ENCODE data around the gene CCL7. TPM values are rescaled to one million over a fixed set of nuclear protein-coding genes. Genes with fewer than 3 reads are reported as not detected.
"Not testable (repeated sequence)": the region's sequence is repeated elsewhere in the genome, so short reads cannot be mapped to it uniquely, and the experiment has no call there.

CCL7 gene
- total and polyA plus RNA-seq, 3 donors from 2014 or later, result not detected

GRCh38 chr17:34226011-34226743 is 43.8 kb upstream of the CCL7 start:
- intact Hi-C loops (cut with DNase I; ENCODE audit: low total_unique reads), result no loop called here
- TF ChIP-seq POLR2A (IDR thresholded peaks at IDR 0.05) (no peak), CTCF (IDR thresholded peaks at IDR 0.05) (no peak)
- 84 to 91% methylated on average over 3 of the region's 3 CpGs for WGBS, 2 donors
- H3K4me1 ChIP-seq, result no peaks in the 10 kb centered on the region
- DNase-seq, result no peak
- H3K9me3 ChIP-seq, result no peaks in the 10 kb centered on the region
- no peaks in the 10 kb centered on the region for H3K36me3 ChIP-seq (ENCODE audit: low read depth, missing control alignments)
- H3K4me3 ChIP-seq, result no peak overlapping the region
- no peak overlapping the region for H3K27ac ChIP-seq
- no peaks in the 10 kb centered on the region for H3K27me3 ChIP-seq

- Histone ChIP-seq H3K27ac (no peak overlapping the region), H3K9me3 (no peaks in the 10 kb centered on the region)
- intact Hi-C loops (cut with DNase I; ENCODE audit: low total_unique reads), result no loop called here
Observed at GRCh38 chr17:34226744-34227034, 43.3 kb upstream of the CCL7 start.

GRCh38 chr17:34227293-34227692 is 42.7 kb upstream of the CCL7 start:
- H3K27ac ChIP-seq; DNase-seq; H3K36me3 ChIP-seq (ENCODE audit: low read depth, missing control alignments); H3K9me3 ChIP-seq; intact Hi-C loops (cut with DNase I; ENCODE audit: low total_unique reads); H3K27me3 ChIP-seq; H3K4me1 ChIP-seq; H3K4me3 ChIP-seq: not testable (repeated sequence)
- WGBS, 2 donors, result 94 to 96% methylated on average over 2 of the region's 2 CpGs

More at GRCh38 chr17:34226744-34227034, 43.3 kb upstream of the CCL7 start:
- TF ChIP-seq CTCF (IDR thresholded peaks at IDR 0.05) (no peak), POLR2A (IDR thresholded peaks at IDR 0.05) (no peak)
- H3K4me3 ChIP-seq, result no peak overlapping the region
- H3K36me3 ChIP-seq (ENCODE audit: low read depth, missing control alignments), result no peaks in the 10 kb centered on the region
- no peaks in the 10 kb centered on the region for H3K4me1 ChIP-seq
- H3K27me3 ChIP-seq, result no peaks in the 10 kb centered on the region
- no peak for DNase-seq

GRCh38 chr17:34227707-34228106 is 42.3 kb upstream of the CCL7 start:
- Histone ChIP-seq H3K9me3 (no peaks in the 10 kb centered on the region), H3K36me3 (ENCODE audit: low read depth, missing control alignments) (no peaks in the 10 kb centered on the region), H3K27ac (no peak overlapping the region), H3K4me1 (no peaks in the 10 kb centered on the region), H3K27me3 (no peaks in the 10 kb centered on the region), H3K4me3 (no peak overlapping the region)
- 81 to 93% methylated on average over 3 of the region's 3 CpGs for WGBS, 2 donors
- intact Hi-C loops (cut with DNase I; ENCODE audit: low total_unique reads), result no loop called here
- DNase-seq, result no peak
- TF ChIP-seq POLR2A (IDR thresholded peaks at IDR 0.05) (no peak), CTCF (IDR thresholded peaks at IDR 0.05) (no peak)

GRCh38 chr17:34228781-34229180 is 41.2 kb upstream of the CCL7 start:
- H3K4me3 ChIP-seq, result no peak overlapping the region
- DNase-seq, result no peak
- H3K9me3 ChIP-seq, result no peaks in the 10 kb centered on the region
- no peaks in the 10 kb centered on the region for H3K27me3 ChIP-seq
- intact Hi-C loops (cut with DNase I; ENCODE audit: low total_unique reads), result no loop called here
- no peak for TF ChIP-seq POLR2A (IDR thresholded peaks at IDR 0.05)
- no peaks in the 10 kb centered on the region for H3K36me3 ChIP-seq (ENCODE audit: low read depth, missing control alignments)
- H3K27ac ChIP-seq, result no peak overlapping the region
- no peaks in the 10 kb centered on the region for H3K4me1 ChIP-seq
- 91 to 95% methylated on average over 4 of the region's 4 CpGs for WGBS, 2 donors

- Histone ChIP-seq H3K27ac (no peak overlapping the region), H3K27me3 (no peaks in the 10 kb centered on the region), H3K4me3 (no peak overlapping the region), H3K36me3 (ENCODE audit: low read depth, missing control alignments) (no peaks in the 10 kb centered on the region), H3K4me1 (peaks cover 8% of the 10 kb centered on the region), H3K9me3 (no peaks in the 10 kb centered on the region)
- DNase-seq, result no peak
- intact Hi-C loops (cut with DNase I; ENCODE audit: low total_unique reads), result no loop called here
- TF ChIP-seq POLR2A (IDR thresholded peaks at IDR 0.05) (no peak), CTCF (IDR thresholded peaks at IDR 0.05) (no peak)
- WGBS, 2 donors, result 88 to 90% methylated on average over 1 of the region's 1 CpG
Observed at GRCh38 chr17:34230342-34230741, 39.7 kb upstream of the CCL7 start.

All from testis (tissue), 3 donors.